SK-N-SH treated with all-trans-retinoic acid at 6 μM for 48 hours (cell line): ENCODE results near the gene CCDC24.

Experiments used
- ATAC-seq: fragments of 200-7000 bp; cut with Tn5 transposase; 3 replicates; pipeline ENCODE4 v1.9.1; 2020; ENCODE audit warnings: mild to moderate bottlenecking, moderate library complexity
- ARNTL ChIP-seq: fragments of 450-650 bp; formaldehyde crosslinking; IDR thresholded peaks from 2 replicates; pipeline ENCODE4 v1.5.0; 2020; ENCODE audit warnings: low read depth, mild to moderate bottlenecking, moderate library complexity, borderline replicate concordance
- BACH2 ChIP-seq: fragments of 250-450 bp; sonication (Bioruptor Pico); IDR thresholded peaks from 2 replicates; pipeline ENCODE4 v1.9.0; 2021; ENCODE audit warnings: mild to moderate bottlenecking, borderline replicate concordance
- CSDC2 ChIP-seq: fragments of 250-450 bp; sonication (Bioruptor Pico); IDR thresholded peaks from 2 replicates; pipeline ENCODE4 v1.5.0; 2020; ENCODE audit warnings: mild to moderate bottlenecking, moderate library complexity
- ESRRG ChIP-seq: fragments of 250-450 bp; sonication (Bioruptor Pico); IDR thresholded peaks from 2 replicates; pipeline ENCODE4 v1.6.1; 2021; ENCODE audit warnings: mild to moderate bottlenecking
- GLIS3 ChIP-seq: fragments of 250-450 bp; sonication (Bioruptor Pico); IDR thresholded peaks from 2 replicates; pipeline ENCODE4 v1.5.0; 2020; ENCODE audit warnings: mild to moderate bottlenecking, moderate library complexity
- OSR1 ChIP-seq: fragments of 250-450 bp; sonication (Bioruptor Pico); IDR thresholded peaks from 2 replicates; pipeline ENCODE4 v1.8.0; 2022; ENCODE audit warnings: moderate library complexity, mild to moderate bottlenecking, inconsistent platforms
- PPARA ChIP-seq: fragments of 250-450 bp; sonication (Bioruptor Pico); IDR thresholded peaks from 2 replicates; pipeline ENCODE4 v1.5.0; 2020; ENCODE audit warnings: mild to moderate bottlenecking, borderline replicate concordance
- RARB ChIP-seq: fragments of 250-450 bp; sonication (Bioruptor Pico); IDR thresholded peaks from 2 replicates; pipeline ENCODE4 v1.8.0; 2021; ENCODE audit warnings: mild to moderate bottlenecking, moderate library complexity
- TCF4 ChIP-seq: fragments of 250-450 bp; sonication (Bioruptor Pico); IDR thresholded peaks from 2 replicates; pipeline ENCODE4 v1.8.0; 2021; ENCODE audit warnings: mild to moderate bottlenecking, moderate library complexity, borderline replicate concordance
- TOX ChIP-seq: fragments of 250-450 bp; sonication (Bioruptor Pico); IDR thresholded peaks from 2 replicates; pipeline ENCODE4 v1.8.0; 2021; ENCODE audit warnings: mild to moderate bottlenecking, moderate library complexity, borderline replicate concordance
- ZFP3 ChIP-seq: fragments of 250-450 bp; sonication (Bioruptor Pico); IDR thresholded peaks from 2 replicates; pipeline ENCODE4 v1.5.0; 2020; ENCODE audit warnings: mild to moderate bottlenecking, moderate library complexity
- ZFP30 ChIP-seq: fragments of 450-650 bp; formaldehyde crosslinking; IDR thresholded peaks from 2 replicates; pipeline ENCODE4 v1.5.0; 2022; ENCODE audit warnings: mild to moderate bottlenecking, moderate library complexity
- ZNF70 ChIP-seq: fragments of 450-650 bp; formaldehyde crosslinking; IDR thresholded peaks from 2 replicates; pipeline ENCODE4 v1.5.0; 2020; ENCODE audit warnings: mild to moderate bottlenecking, moderate library complexity
- ZNF8 ChIP-seq: fragments of 450-650 bp; formaldehyde crosslinking; IDR thresholded peaks from 2 replicates; pipeline ENCODE4 v1.5.0; 2020; ENCODE audit warnings: mild to moderate bottlenecking, moderate library complexity
- TF ChIP-seq, protein P1 (sequence below): fragments of 250-450 bp; sonication (Bioruptor Pico); IDR thresholded peaks from 2 replicates; pipeline ENCODE4 v1.8.0; 2021; ENCODE audit warnings: low read depth, mild to moderate bottlenecking, moderate library complexity, borderline replicate concordance
- TF ChIP-seq, protein P2 (sequence below): fragments of 250-450 bp; sonication (Bioruptor Pico); IDR thresholded peaks from 2 replicates; pipeline ENCODE4 v1.5.1; 2020; ENCODE audit warnings: low read depth, mild to moderate bottlenecking, moderate library complexity
- TF ChIP-seq, protein P3 (sequence below): fragments of 250-450 bp; sonication (Bioruptor Pico); IDR thresholded peaks from 2 replicates; pipeline ENCODE4 v1.5.0; 2020; ENCODE audit warnings: mild to moderate bottlenecking, moderate library complexity
- TF ChIP-seq, protein P4 (sequence below): fragments of 250-450 bp; sonication (Bioruptor Pico); IDR thresholded peaks from 2 replicates; pipeline ENCODE4 v1.8.0; 2020; ENCODE audit warnings: mild to moderate bottlenecking, moderate library complexity, borderline replicate concordance

The CCDC24 gene

DNA sequence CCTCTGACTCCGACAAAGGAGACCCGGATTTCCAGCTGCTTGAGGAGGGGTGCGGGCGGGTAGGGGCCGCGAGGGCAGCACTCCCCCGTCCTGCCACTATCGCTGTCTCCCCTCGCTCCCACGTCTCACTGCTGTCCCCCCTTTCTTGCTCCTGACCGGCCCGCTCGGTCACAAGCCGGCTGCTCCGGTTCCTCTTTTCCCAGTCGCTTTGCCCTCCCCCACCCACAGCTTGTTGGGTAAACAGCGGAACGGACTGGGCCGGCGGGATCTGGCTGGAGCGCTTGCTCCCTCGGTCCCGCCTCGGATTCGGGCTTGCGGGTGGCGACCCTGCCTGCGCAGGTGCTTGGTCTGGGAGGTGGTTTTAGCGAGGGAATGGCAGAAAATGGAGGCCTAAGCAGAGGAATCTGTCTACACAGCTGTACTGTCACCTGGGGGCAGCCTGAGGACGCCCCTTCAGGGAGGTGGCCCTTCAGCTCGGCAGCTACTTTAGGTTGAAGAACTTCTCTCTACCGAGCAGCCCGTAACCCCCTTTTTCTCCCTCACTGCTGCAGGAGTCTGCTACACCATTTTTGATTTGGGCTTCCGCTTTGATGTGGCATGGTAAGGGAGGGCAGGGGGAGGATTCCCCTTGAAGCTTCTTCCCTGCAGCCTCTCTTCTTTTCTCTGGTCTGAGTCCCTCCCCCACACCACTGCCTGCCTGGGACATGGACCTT is 16.0 kb upstream of the CCDC24 start:
- ATAC-seq, result peak; percentile 15
- no peak for TF ChIP-seq ARNTL (CRISPR knock-in tag)

DNA sequence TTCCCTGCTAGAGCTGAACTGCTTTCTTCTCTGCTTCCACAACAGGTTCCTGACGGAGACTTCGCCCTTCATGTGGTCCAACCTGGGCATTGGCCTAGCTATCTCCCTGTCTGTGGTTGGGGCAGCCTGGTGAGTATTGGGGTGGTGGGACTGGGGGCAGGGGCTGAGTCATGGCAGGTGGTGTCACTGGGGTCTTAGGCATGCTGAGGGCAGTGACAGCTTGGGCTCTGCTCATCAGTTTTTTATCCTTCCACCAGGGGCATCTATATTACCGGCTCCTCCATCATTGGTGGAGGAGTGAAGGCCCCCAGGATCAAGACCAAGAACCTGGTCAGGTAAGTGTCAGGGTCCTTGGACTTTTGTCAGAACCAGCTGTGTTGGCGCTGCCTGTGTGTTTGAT is 15.4 kb upstream of the CCDC24 start:
- TF ChIP-seq ESRRG (CRISPR knock-in tag) (no peak), ARNTL (CRISPR knock-in tag) (no peak), TOX (CRISPR knock-in tag) (no peak), ZFP3 (CRISPR knock-in tag) (no peak), PPARA (no peak), ZNF8 (CRISPR knock-in tag) (no peak), OSR1 (CRISPR knock-in tag) (no peak), GLIS3 (CRISPR knock-in tag) (no peak), ZNF70 (no peak), CSDC2 (CRISPR knock-in tag) (no peak), BACH2 (CRISPR knock-in tag) (no peak), TCF4 (CRISPR knock-in tag) (no peak), ZFP30 (CRISPR knock-in tag) (no peak), RARB (CRISPR knock-in tag) (no peak)
- TF ChIP-seq, protein P1, sequence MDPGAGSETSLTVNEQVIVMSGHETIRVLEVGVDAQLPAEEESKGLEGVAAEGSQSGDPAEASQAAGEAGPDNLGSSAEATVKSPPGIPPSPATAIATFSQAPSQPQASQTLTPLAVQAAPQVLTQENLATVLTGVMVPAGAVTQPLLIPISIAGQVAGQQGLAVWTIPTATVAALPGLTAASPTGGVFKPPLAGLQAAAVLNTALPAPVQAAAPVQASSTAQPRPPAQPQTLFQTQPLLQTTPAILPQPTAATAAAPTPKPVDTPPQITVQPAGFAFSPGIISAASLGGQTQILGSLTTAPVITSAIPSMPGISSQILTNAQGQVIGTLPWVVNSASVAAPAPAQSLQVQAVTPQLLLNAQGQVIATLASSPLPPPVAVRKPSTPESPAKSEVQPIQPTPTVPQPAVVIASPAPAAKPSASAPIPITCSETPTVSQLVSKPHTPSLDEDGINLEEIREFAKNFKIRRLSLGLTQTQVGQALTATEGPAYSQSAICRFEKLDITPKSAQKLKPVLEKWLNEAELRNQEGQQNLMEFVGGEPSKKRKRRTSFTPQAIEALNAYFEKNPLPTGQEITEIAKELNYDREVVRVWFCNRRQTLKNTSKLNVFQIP, result no peak
- TF ChIP-seq, protein P2, sequence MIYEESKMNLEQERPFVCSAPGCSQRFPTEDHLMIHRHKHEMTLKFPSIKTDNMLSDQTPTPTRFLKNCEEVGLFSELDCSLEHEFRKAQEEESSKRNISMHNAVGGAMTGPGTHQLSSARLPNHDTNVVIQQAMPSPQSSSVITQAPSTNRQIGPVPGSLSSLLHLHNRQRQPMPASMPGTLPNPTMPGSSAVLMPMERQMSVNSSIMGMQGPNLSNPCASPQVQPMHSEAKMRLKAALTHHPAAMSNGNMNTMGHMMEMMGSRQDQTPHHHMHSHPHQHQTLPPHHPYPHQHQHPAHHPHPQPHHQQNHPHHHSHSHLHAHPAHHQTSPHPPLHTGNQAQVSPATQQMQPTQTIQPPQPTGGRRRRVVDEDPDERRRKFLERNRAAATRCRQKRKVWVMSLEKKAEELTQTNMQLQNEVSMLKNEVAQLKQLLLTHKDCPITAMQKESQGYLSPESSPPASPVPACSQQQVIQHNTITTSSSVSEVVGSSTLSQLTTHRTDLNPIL (CRISPR knock-in tag), result no peak
- TF ChIP-seq, protein P3, sequence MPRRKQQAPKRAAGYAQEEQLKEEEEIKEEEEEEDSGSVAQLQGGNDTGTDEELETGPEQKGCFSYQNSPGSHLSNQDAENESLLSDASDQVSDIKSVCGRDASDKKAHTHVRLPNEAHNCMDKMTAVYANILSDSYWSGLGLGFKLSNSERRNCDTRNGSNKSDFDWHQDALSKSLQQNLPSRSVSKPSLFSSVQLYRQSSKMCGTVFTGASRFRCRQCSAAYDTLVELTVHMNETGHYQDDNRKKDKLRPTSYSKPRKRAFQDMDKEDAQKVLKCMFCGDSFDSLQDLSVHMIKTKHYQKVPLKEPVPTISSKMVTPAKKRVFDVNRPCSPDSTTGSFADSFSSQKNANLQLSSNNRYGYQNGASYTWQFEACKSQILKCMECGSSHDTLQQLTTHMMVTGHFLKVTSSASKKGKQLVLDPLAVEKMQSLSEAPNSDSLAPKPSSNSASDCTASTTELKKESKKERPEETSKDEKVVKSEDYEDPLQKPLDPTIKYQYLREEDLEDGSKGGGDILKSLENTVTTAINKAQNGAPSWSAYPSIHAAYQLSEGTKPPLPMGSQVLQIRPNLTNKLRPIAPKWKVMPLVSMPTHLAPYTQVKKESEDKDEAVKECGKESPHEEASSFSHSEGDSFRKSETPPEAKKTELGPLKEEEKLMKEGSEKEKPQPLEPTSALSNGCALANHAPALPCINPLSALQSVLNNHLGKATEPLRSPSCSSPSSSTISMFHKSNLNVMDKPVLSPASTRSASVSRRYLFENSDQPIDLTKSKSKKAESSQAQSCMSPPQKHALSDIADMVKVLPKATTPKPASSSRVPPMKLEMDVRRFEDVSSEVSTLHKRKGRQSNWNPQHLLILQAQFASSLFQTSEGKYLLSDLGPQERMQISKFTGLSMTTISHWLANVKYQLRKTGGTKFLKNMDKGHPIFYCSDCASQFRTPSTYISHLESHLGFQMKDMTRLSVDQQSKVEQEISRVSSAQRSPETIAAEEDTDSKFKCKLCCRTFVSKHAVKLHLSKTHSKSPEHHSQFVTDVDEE (CRISPR knock-in tag), result no peak
- TF ChIP-seq, protein P4, sequence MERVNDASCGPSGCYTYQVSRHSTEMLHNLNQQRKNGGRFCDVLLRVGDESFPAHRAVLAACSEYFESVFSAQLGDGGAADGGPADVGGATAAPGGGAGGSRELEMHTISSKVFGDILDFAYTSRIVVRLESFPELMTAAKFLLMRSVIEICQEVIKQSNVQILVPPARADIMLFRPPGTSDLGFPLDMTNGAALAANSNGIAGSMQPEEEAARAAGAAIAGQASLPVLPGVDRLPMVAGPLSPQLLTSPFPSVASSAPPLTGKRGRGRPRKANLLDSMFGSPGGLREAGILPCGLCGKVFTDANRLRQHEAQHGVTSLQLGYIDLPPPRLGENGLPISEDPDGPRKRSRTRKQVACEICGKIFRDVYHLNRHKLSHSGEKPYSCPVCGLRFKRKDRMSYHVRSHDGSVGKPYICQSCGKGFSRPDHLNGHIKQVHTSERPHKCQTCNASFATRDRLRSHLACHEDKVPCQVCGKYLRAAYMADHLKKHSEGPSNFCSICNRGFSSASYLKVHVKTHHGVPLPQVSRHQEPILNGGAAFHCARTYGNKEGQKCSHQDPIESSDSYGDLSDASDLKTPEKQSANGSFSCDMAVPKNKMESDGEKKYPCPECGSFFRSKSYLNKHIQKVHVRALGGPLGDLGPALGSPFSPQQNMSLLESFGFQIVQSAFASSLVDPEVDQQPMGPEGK (CRISPR knock-in tag), result no peak
- no peak for ATAC-seq

- TF ChIP-seq, protein P1, result no peak
- no peak for TF ChIP-seq CSDC2 (CRISPR knock-in tag)
- no peak for ATAC-seq
Observed at GRCh38 chr1:43976890-43977289, 14.5 kb upstream of the CCDC24 start.
